ENCODE measurements around the gene REG4.

The REG4 gene

DNA sequence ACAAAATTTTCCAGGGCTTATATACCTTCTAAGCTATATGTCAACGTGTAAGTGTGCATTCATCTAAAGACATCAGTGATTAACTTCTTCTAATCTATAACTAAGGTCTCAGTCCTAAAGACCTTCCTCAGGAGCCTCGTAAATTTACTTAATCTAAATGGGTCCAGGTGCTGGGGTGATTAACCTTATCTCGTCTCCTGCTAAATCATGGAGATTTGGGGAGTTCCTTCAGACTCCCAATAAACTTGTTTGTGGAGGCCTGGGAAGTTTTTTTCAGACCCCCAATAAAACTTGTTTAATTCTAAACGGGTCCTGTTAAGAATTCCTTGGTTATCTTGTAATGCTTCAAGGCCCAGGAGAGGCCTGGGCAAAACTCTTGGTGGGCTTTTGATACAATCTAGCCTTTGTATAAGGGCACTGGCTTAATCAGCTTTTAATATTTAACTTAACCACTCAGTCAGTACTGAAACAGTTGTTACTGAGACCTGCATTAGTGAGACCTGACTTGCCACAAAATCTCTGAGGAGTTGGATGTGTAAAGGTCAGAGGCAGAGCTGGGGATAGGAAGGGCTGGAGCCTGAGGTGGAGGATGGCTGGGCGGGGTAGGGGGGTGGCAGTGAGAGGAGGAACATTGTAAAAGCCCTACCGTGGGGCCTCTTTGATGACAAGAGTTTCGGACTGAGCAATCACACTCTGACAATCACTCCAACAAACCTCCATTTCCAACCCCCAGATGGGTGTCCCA is 36.3 kb downstream of the REG4 start:
- TF ChIP-seq CTCF (conservative IDR thresholded peaks at IDR 0.05; ENCODE audit: control insufficient read depth, insufficient read depth, low read depth, low read length): no peak
- no peak for DNase-seq (ENCODE audit: low read depth)
- H3K4me3 ChIP-seq (ENCODE audit: control insufficient read depth, low read depth, low read length): no peak overlapping the region

- DNase-seq (ENCODE audit: low read depth): peak; percentile 43
- no peak for TF ChIP-seq CTCF (conservative IDR thresholded peaks at IDR 0.05; ENCODE audit: control insufficient read depth, insufficient read depth, low read depth, low read length)
- H3K4me3 ChIP-seq (ENCODE audit: control insufficient read depth, low read depth, low read length): no peak overlapping the region
These were observed 37.5 kb downstream of the REG4 start for GRCh38 chr1:119773711-119774241.

- no peak overlapping the region for H3K4me3 ChIP-seq (ENCODE audit: control insufficient read depth, low read depth, low read length)
- no peak for DNase-seq (ENCODE audit: low read depth)
- no peak for TF ChIP-seq CTCF (conservative IDR thresholded peaks at IDR 0.05; ENCODE audit: control insufficient read depth, insufficient read depth, low read depth, low read length)
These were observed 39.0 kb downstream of the REG4 start for GRCh38 chr1:119772298-119772697.

GRCh38 chr1:119771770-119772169 is 39.5 kb downstream of the REG4 start:
- DNase-seq (ENCODE audit: low read depth): no peak
- no peak for TF ChIP-seq CTCF (conservative IDR thresholded peaks at IDR 0.05; ENCODE audit: control insufficient read depth, insufficient read depth, low read depth, low read length)
- no peak overlapping the region for H3K4me3 ChIP-seq (ENCODE audit: control insufficient read depth, low read depth, low read length)

- DNase-seq (ENCODE audit: low read depth): peak; percentile 27
- H3K4me3 ChIP-seq (ENCODE audit: control insufficient read depth, low read depth, low read length): no peak overlapping the region
- TF ChIP-seq CTCF (conservative IDR thresholded peaks at IDR 0.05; ENCODE audit: control insufficient read depth, insufficient read depth, low read depth, low read length): no peak
These were observed 40.2 kb downstream of the REG4 start for GRCh38 chr1:119771016-119771415.

GRCh38 chr1:119768778-119769177 is 42.5 kb downstream of the REG4 start, which contains the start of gene HMGCS2:
HMGCS2 (minus strand) TSS chr1:119768905; CDS start chr1:119768844, 61 bp downstream.
- TF ChIP-seq CTCF (conservative IDR thresholded peaks at IDR 0.05; ENCODE audit: control insufficient read depth, insufficient read depth, low read depth, low read length): no peak
- no peak for DNase-seq (ENCODE audit: low read depth)
- no peak within 1 kb of the TSS for H3K4me3 ChIP-seq (ENCODE audit: control insufficient read depth, low read depth, low read length)

Measured in fibroblast of mammary gland (primary cell).